ENCODE measurements around the gene PLD5.

Gene PLD5

GRCh38 chr1:242089911-242090310, 434.6 kb downstream of the PLD5 start:
- DNase-seq (ENCODE audit: low read depth) = no peak
- TF ChIP-seq CTCF (conservative IDR thresholded peaks at IDR 0.05; ENCODE audit: low read length) = no peak
- H3K4me3 ChIP-seq (ENCODE audit: low read length) = no peak overlapping the region

- no peak for DNase-seq (ENCODE audit: low read depth)
- no peak for TF ChIP-seq CTCF (conservative IDR thresholded peaks at IDR 0.05; ENCODE audit: low read length)
- H3K4me3 ChIP-seq (ENCODE audit: low read length) = no peak overlapping the region
These were observed 435.6 kb downstream of the PLD5 start for GRCh38 chr1:242088875-242089274.

GRCh38 chr1:242086706-242087105, 437.8 kb downstream of the PLD5 start:
- DNase-seq (ENCODE audit: low read depth) = no peak
- no peak for TF ChIP-seq CTCF (conservative IDR thresholded peaks at IDR 0.05; ENCODE audit: low read length)
- no peak overlapping the region for H3K4me3 ChIP-seq (ENCODE audit: low read length)

GRCh38 chr1:242086093-242086492, 438.4 kb downstream of the PLD5 start:
- no peak overlapping the region for H3K4me3 ChIP-seq (ENCODE audit: low read length)

DNA sequence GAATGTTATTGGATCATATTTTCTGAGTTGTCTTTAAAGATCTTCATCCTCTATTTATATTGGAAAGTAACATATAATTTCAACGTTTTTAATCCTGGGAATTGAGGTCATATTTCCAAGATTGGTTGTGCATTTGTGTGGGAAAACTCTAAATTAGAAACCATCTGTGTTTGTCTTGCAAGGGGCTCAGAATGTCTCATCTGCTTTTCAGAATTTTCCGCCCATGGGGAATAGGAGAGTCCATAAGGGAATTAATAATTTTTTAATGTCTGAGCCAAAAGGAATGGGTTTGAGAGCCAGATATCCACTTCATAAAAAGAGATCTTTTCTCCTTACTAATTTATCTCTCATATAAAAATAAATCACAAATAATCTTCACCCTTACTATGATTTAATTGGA, 440.8 kb downstream of the PLD5 start:
- H3K4me3 ChIP-seq (ENCODE audit: low read length) = no peak overlapping the region
- no peak for DNase-seq (ENCODE audit: low read depth)
- no peak for TF ChIP-seq CTCF (conservative IDR thresholded peaks at IDR 0.05; ENCODE audit: low read length)

More at GRCh38 chr1:242086093-242086492, 438.4 kb downstream of the PLD5 start:
- no peak for TF ChIP-seq CTCF (conservative IDR thresholded peaks at IDR 0.05; ENCODE audit: low read length)
- no peak for DNase-seq (ENCODE audit: low read depth)

GRCh38 chr1:242081446-242081845, 443.1 kb downstream of the PLD5 start:
- DNase-seq (ENCODE audit: low read depth) = peak; percentile 52
- TF ChIP-seq CTCF (conservative IDR thresholded peaks at IDR 0.05; ENCODE audit: low read length) = no peak
- H3K4me3 ChIP-seq (ENCODE audit: low read length) = no peak overlapping the region

- DNase-seq (ENCODE audit: low read depth) = no peak
These were observed 458.7 kb downstream of the PLD5 start for GRCh38 chr1:242065813-242066212.

More at GRCh38 chr1:242065813-242066212, 458.7 kb downstream of the PLD5 start:
- no peak for TF ChIP-seq CTCF (conservative IDR thresholded peaks at IDR 0.05; ENCODE audit: low read length)
- no peak overlapping the region for H3K4me3 ChIP-seq (ENCODE audit: low read length)
